Keratinocyte (primary cell): ENCODE data around the gene ANXA11. TPM values are rescaled to one million over a fixed set of nuclear protein-coding genes. Genes with fewer than 3 reads are reported as not detected.

Experiments
- DNase-seq: peaks from one replicate; pipeline ENCODE4 v3.0.0-alpha.2; 2011; ENCODE audit warnings: low read depth, missing footprints, low spot score
- FAIRE-seq: peaks from 2 replicates; lab custom pipeline; 2011; peaks lifted over from hg19 to GRCh38; lab: Jason Lieb, UNC
- H2AFZ ChIP-seq: 2 replicates; pipeline ENCODE4 v1.6.0; 2012; ENCODE audit warnings: low read length, control low read depth, inconsistent platforms; ENCODE audit not compliant: control insufficient read depth
- H3K27ac ChIP-seq: 2 replicates; pipeline ENCODE4 v1.5.1; 2011; ENCODE audit warnings: low read length; ENCODE audit not compliant: control insufficient read depth, insufficient read depth
- H3K27me3 ChIP-seq: 3 replicates; pipeline ENCODE4 v1.6.0; 2011; ENCODE audit warnings: low read length; ENCODE audit not compliant: control insufficient read depth, insufficient read depth; ENCODE audit errors: extremely low read depth
- H3K36me3 ChIP-seq, 2 experiments: 2 replicates in 1 of 2; 3 replicates in 1 of 2; pipeline ENCODE4 v1.5.1; 2011; ENCODE audit warnings: low read length in 2 of 2, mild to moderate bottlenecking in 1 of 2; ENCODE audit not compliant: control insufficient read depth in 2 of 2, insufficient read depth in 2 of 2; ENCODE audit errors: extremely low read depth in 1 of 2
- H3K4me1 ChIP-seq: 3 replicates; pipeline ENCODE4 v1.5.1; 2011; ENCODE audit warnings: low read length; ENCODE audit not compliant: control insufficient read depth, insufficient read depth; ENCODE audit errors: extremely low read depth
- H3K4me2 ChIP-seq: 3 replicates; pipeline ENCODE4 v1.6.0; 2011; ENCODE audit warnings: low read depth, low read length; ENCODE audit not compliant: control insufficient read depth, insufficient read depth; ENCODE audit errors: extremely low read depth
- H3K4me3 ChIP-seq, 3 experiments: fragments of 200-600 bp in 1 of 3; sonication (generic) in 1 of 3; 2 replicates in 2 of 3; 3 replicates in 1 of 3; pipeline ENCODE4 v1.5.1; 2011 to 2016; ENCODE audit warnings: low read length in 3 of 3, mild to moderate bottlenecking in 3 of 3, control low read depth in 2 of 3, inconsistent platforms in 1 of 3, low read depth in 1 of 3, mixed read lengths in 1 of 3, mixed run types in 1 of 3, moderate library complexity in 1 of 3; ENCODE audit not compliant: control insufficient read depth in 2 of 3, insufficient read depth in 2 of 3; ENCODE audit errors: extremely low read depth in 1 of 3
- H3K79me2 ChIP-seq: 2 replicates; pipeline ENCODE4 v1.6.0; 2012; ENCODE audit warnings: low read length; ENCODE audit not compliant: control insufficient read depth, insufficient read depth
- H3K9ac ChIP-seq: 3 replicates; pipeline ENCODE4 v1.6.0; 2011; ENCODE audit warnings: low read length; ENCODE audit not compliant: control insufficient read depth, insufficient read depth; ENCODE audit errors: extremely low read depth
- H3K9me1 ChIP-seq: 3 replicates; pipeline ENCODE4 v1.6.0; 2011; ENCODE audit warnings: low read length; ENCODE audit not compliant: control insufficient read depth, insufficient read depth; ENCODE audit errors: extremely low read depth
- H3K9me3 ChIP-seq: 2 replicates; pipeline ENCODE4 v1.5.1; 2012; ENCODE audit warnings: low read depth, low read length; ENCODE audit not compliant: control insufficient read depth
- H4K20me1 ChIP-seq: 3 replicates; pipeline ENCODE4 v1.6.0; 2011; ENCODE audit warnings: low read length; ENCODE audit not compliant: control insufficient read depth, insufficient read depth; ENCODE audit errors: extremely low read depth
- CTCF ChIP-seq, 3 experiments: IDR thresholded peaks in 1 of 3; conservative IDR thresholded peaks in 1 of 3; optimal IDR thresholded peaks in 1 of 3; 2 replicates in 2 of 3; 3 replicates in 1 of 3; pipeline versions ENCODE3 to v1.5.1; 2011; ENCODE audit warnings: low read length in 3 of 3, mild to moderate bottlenecking in 3 of 3, moderate library complexity in 2 of 3, control low read depth in 1 of 3, inconsistent platforms in 1 of 3; ENCODE audit not compliant: insufficient read depth in 2 of 3; ENCODE audit errors: extremely low read depth in 1 of 3
- EZH2 ChIP-seq: IDR thresholded peaks from one replicate; pipeline ENCODE4 v1.6.1; 2012; ENCODE audit warnings: inconsistent platforms, mild to moderate bottlenecking, low read length, moderate library complexity
- dilution Hi-C: fragments of 300-500 bp; cut with MboI; formaldehyde crosslinking; loops from one replicate; pipeline ENCODE4 v1.7.0; 2020; ENCODE audit warnings: low sequenced_read_pairs; ENCODE audit not compliant: extremely low pct_ligation_motif_present
- polyA plus RNA-seq, 5 experiments: library from polyadenylated mRNA; depleted of rRNA in 3 of 5; stranded (reverse) in 3 of 5; stranded (forward) in 1 of 5; unstranded in 1 of 5; fragments of >200 nt; gene quantifications; 1 replicate in 1 of 5; 2 replicates in 3 of 5; 3 replicates in 1 of 5; pipeline versions ENCODE4 v1.2.1 to v1.2.3, GENCODE V29; 2011 to 2012; ENCODE audit warnings: missing spikeins in 2 of 5, low read depth in 1 of 5, low replicate concordance in 1 of 5

Gene ANXA11
- polyA plus RNA-seq, 1 donor (not counting 4 experiments of a cell fraction or from before 2014, with no cell fraction given) = 97.9 TPM

GRCh38 chr10:80184291-80184690 is 21.0 kb downstream of the ANXA11 start:
- TF ChIP-seq EZH2 = no peak
- no peak for TF ChIP-seq CTCF (optimal IDR thresholded peaks at IDR 0.05 in 1 of 3, IDR thresholded peaks at IDR 0.05 in 1 of 3, conservative IDR thresholded peaks at IDR 0.05 in 1 of 3; ENCODE audit: extremely low read depth in 1 of 3, insufficient read depth in 2 of 3, low read length in 3 of 3)
- Histone ChIP-seq H3K79me2 (peaks cover 92% of the 10 kb centered on the region), H3K4me1 (no peaks in the 10 kb centered on the region)

GRCh38 chr10:80183436-80183835 is 21.9 kb downstream of the ANXA11 start:
- H3K27me3 ChIP-seq = no peaks in the 10 kb centered on the region
- TF ChIP-seq EZH2 (no peak), CTCF (optimal IDR thresholded peaks at IDR 0.05 in 1 of 3, IDR thresholded peaks at IDR 0.05 in 1 of 3, conservative IDR thresholded peaks at IDR 0.05 in 1 of 3; ENCODE audit: extremely low read depth in 1 of 3, insufficient read depth in 2 of 3, low read length in 3 of 3) (no peak)
- no peaks in the 10 kb centered on the region for H3K4me1 ChIP-seq
- H3K9ac ChIP-seq = no peak overlapping the region
- dilution Hi-C loops = no loop called here
- no peak overlapping the region for H3K4me2 ChIP-seq
- H3K36me3 ChIP-seq = peaks cover 6 to 13% of the 10 kb centered on the region in 2 experiments
- H3K79me2 ChIP-seq = peaks cover 90% of the 10 kb centered on the region
- peaks cover 17% of the 10 kb centered on the region for H4K20me1 ChIP-seq
- no peaks in the 10 kb centered on the region for H3K9me3 ChIP-seq
- H3K27ac ChIP-seq = no peak overlapping the region
- H3K4me3 ChIP-seq = no peak overlapping the region
- no peak for DNase-seq
- no peak overlapping the region for H2AFZ ChIP-seq
- peaks cover 2% of the 10 kb centered on the region for H3K9me1 ChIP-seq
- no peak for FAIRE-seq

More at GRCh38 chr10:80184291-80184690, 21.0 kb downstream of the ANXA11 start:
- no peak overlapping the region for H3K9ac ChIP-seq
- dilution Hi-C loops = no loop called here
- H4K20me1 ChIP-seq = peaks cover 16% of the 10 kb centered on the region
- H3K4me2 ChIP-seq = no peak overlapping the region
- H3K27ac ChIP-seq = no peak overlapping the region
- H3K4me3 ChIP-seq = no peak overlapping the region
- DNase-seq (no peak), FAIRE-seq (no peak)
- peaks cover 2% of the 10 kb centered on the region for H3K9me1 ChIP-seq
- H3K27me3 ChIP-seq = no peaks in the 10 kb centered on the region
- H3K36me3 ChIP-seq = peaks cover 6 to 13% of the 10 kb centered on the region in 2 experiments
- no peak overlapping the region for H2AFZ ChIP-seq
- no peaks in the 10 kb centered on the region for H3K9me3 ChIP-seq
